Stimulated activated CD8-positive, alpha-beta memory T cell treated with anti-CD3 and anti-CD28 coated beads, Interleukin-12 subunit alpha, Interleukin-12 subunit beta, amount 100 ng/mL, for 1 hour (primary cell): Measurements from ENCODE around the gene LSAMP.

ENCODE experiments used
- DNase-seq: peaks from one replicate; pipeline ENCODE4 v3.0.0-alpha.2; 2020; ENCODE audit warnings: low read depth

Gene LSAMP

GRCh38 chr3:116432795-116433194, 12.5 kb downstream of the LSAMP start:
- no peak for DNase-seq

GRCh38 chr3:116429479-116430269, 15.6 kb downstream of the LSAMP start:
- no peak for DNase-seq

GRCh38 chr3:116426036-116426435, 19.3 kb downstream of the LSAMP start:
- no peak for DNase-seq

- DNase-seq, result no peak
These were observed 20.2 kb downstream of the LSAMP start for GRCh38 chr3:116425126-116425525.

- no peak for DNase-seq
These were observed 21.3 kb downstream of the LSAMP start for GRCh38 chr3:116423945-116424344.

GRCh38 chr3:116423374-116423773, 21.9 kb downstream of the LSAMP start:
- DNase-seq, result no peak

GRCh38 chr3:116417151-116417550, 28.1 kb downstream of the LSAMP start:
- no peak for DNase-seq

GRCh38 chr3:116413319-116413718, 32.0 kb downstream of the LSAMP start:
- no peak for DNase-seq

- no peak for DNase-seq
These were observed 36.8 kb downstream of the LSAMP start for GRCh38 chr3:116408473-116408872.

GRCh38 chr3:116405231-116405630, 40.1 kb downstream of the LSAMP start:
- no peak for DNase-seq

- DNase-seq, result no peak
These were observed 45.5 kb downstream of the LSAMP start for GRCh38 chr3:116399701-116400226.

- no peak for DNase-seq
These were observed 50.9 kb downstream of the LSAMP start for GRCh38 chr3:116394365-116394764.

GRCh38 chr3:116393199-116393598, 52.1 kb downstream of the LSAMP start:
- DNase-seq, result no peak

GRCh38 chr3:116392291-116392690, 53.0 kb downstream of the LSAMP start:
- no peak for DNase-seq

GRCh38 chr3:116391296-116392201, 53.7 kb downstream of the LSAMP start:
- DNase-seq, result no peak

GRCh38 chr3:116390318-116390717, 55.0 kb downstream of the LSAMP start:
- no peak for DNase-seq

- DNase-seq, result no peak
These were observed 56.4 kb downstream of the LSAMP start for GRCh38 chr3:116388867-116389385.

GRCh38 chr3:116386168-116386567, 59.1 kb downstream of the LSAMP start:
- DNase-seq, result no peak

GRCh38 chr3:116384717-116385116, 60.6 kb downstream of the LSAMP start:
- no peak for DNase-seq

- DNase-seq, result no peak
These were observed 67.2 kb downstream of the LSAMP start for GRCh38 chr3:116378077-116378476.

GRCh38 chr3:116374901-116375300, 70.4 kb downstream of the LSAMP start:
- DNase-seq, result no peak

- no peak for DNase-seq
These were observed 77.4 kb downstream of the LSAMP start for GRCh38 chr3:116367761-116368395.
